ENCODE measurements around the gene EFCAB6. TPM values are rescaled to one million over a fixed set of nuclear protein-coding genes. Genes with fewer than 3 reads are reported as not detected.

The EFCAB6 gene
- total RNA-seq, 1 donor from 2014 or later: 8.6 TPM

- Histone ChIP-seq H3K4me3 (no peak overlapping the region), H3K9me3 (peaks cover 0 to 6% of the 10 kb centered on the region in 2 donors), H3K27ac (no peak overlapping the region), H3K36me3 (no peaks in the 10 kb centered on the region), H3K27me3 (no peaks in the 10 kb centered on the region), H3K4me1 (no peaks in the 10 kb centered on the region)
- DNase-seq (ENCODE audit: low spot score in 2 of 2): peak in 1 of 2 donors; percentile 15
- intact Hi-C loops (cut with DNase I): loop anchor here (10.0 kb wide), 1 partner anchor 1345 kb away; the partner anchor contains the start of gene NUP50
- TF ChIP-seq CTCF (IDR thresholded peaks at IDR 0.05): no peak
These were observed 7.4 kb upstream of the EFCAB6 start for GRCh38 chr22:43819421-43819921.

GRCh38 chr22:43818981-43819380 is 6.9 kb upstream of the EFCAB6 start:
- Histone ChIP-seq H3K36me3 (no peaks in the 10 kb centered on the region), H3K9me3 (peaks cover 0 to 6% of the 10 kb centered on the region in 2 donors), H3K27me3 (no peaks in the 10 kb centered on the region), H3K4me1 (no peaks in the 10 kb centered on the region), H3K4me3 (no peak overlapping the region), H3K27ac (no peak overlapping the region)
- no peak for TF ChIP-seq CTCF (IDR thresholded peaks at IDR 0.05)
- intact Hi-C loops (cut with DNase I): loop anchor here (10.0 kb wide), 1 partner anchor 1346 kb away; the partner anchor contains the start of gene NUP50
- DNase-seq (ENCODE audit: low spot score in 2 of 2): no peak

- Histone ChIP-seq H3K4me3 (no peak overlapping the region), H3K36me3 (no peaks in the 10 kb centered on the region), H3K27ac (no peak overlapping the region), H3K4me1 (peaks cover 0 to 5% of the 10 kb centered on the region in 2 donors), H3K27me3 (no peaks in the 10 kb centered on the region), H3K9me3 (peaks cover 0 to 6% of the 10 kb centered on the region in 2 donors)
- DNase-seq (ENCODE audit: low spot score in 2 of 2): no peak
- intact Hi-C loops (cut with DNase I): loop anchor here (10.0 kb wide), 1 partner anchor 1347 kb away; the partner anchor contains the start of gene NUP50
- TF ChIP-seq CTCF (IDR thresholded peaks at IDR 0.05): no peak
These were observed 5.3 kb upstream of the EFCAB6 start for GRCh38 chr22:43817402-43817801.

GRCh38 chr22:43814264-43814663 is 2.2 kb upstream of the EFCAB6 start:
- Histone ChIP-seq H3K4me1 (peaks cover 3 to 7% of the 10 kb centered on the region in 2 donors), H3K4me3 (no peak overlapping the region), H3K9me3 (peaks cover 0 to 6% of the 10 kb centered on the region in 2 donors), H3K36me3 (no peaks in the 10 kb centered on the region), H3K27me3 (no peaks in the 10 kb centered on the region), H3K27ac (no peak overlapping the region)
- DNase-seq (ENCODE audit: low spot score in 2 of 2): no peak
- intact Hi-C loops (cut with DNase I): loop anchor here (5.0 to 10.0 kb wide), 4 partner anchors 143 to 1351 kb away; partner anchors contain the start of genes NUP50, RTL6 and SAMM50
- TF ChIP-seq CTCF (IDR thresholded peaks at IDR 0.05): no peak

GRCh38 chr22:43812890-43813289 is 785 bp upstream of the EFCAB6 start:
- Histone ChIP-seq H3K9me3 (peaks cover 0 to 3% of the 10 kb centered on the region in 2 donors), H3K36me3 (no peaks in the 10 kb centered on the region), H3K27me3 (no peaks in the 10 kb centered on the region), H3K4me1 (peaks cover 3 to 7% of the 10 kb centered on the region in 2 donors), H3K27ac (peak overlapping the region in 1 of 2 donors; percentile 81), H3K4me3 (peak overlapping the region; percentile 82 to 89)
- intact Hi-C loops (cut with DNase I): loop anchor here (5.0 to 10.0 kb wide), 4 partner anchors 144 to 1352 kb away; partner anchors contain the start of genes NUP50, RTL6 and SAMM50
- DNase-seq (ENCODE audit: low spot score in 2 of 2): no peak
- no peak for TF ChIP-seq CTCF (IDR thresholded peaks at IDR 0.05)
